Stimulated activated CD8-positive, alpha-beta memory T cell treated with anti-CD3 and anti-CD28 coated beads, Interleukin-4, amount 100 ng/mL, for 24 hours (primary cell): ENCODE measurements around the gene GLE1.
"Not testable (repeated sequence)": the region's sequence is repeated elsewhere in the genome, so short reads cannot be mapped to it uniquely, and the experiment has no call there.

ENCODE experiments used
- DNase-seq: peaks from one replicate; pipeline ENCODE4 v3.0.0-alpha.2; 2020; ENCODE audit warnings: low read depth

Gene GLE1

GRCh38 chr9:128497824-128498610 lies 6.5 kb upstream of the GLE1 start:
- no peak for DNase-seq

- DNase-seq = no peak
Measured at GRCh38 chr9:128498911-128499310, 5.6 kb upstream of the GLE1 start.

- DNase-seq = no peak
Measured at GRCh38 chr9:128499920-128500319, 4.6 kb upstream of the GLE1 start.

- not testable (repeated sequence) for DNase-seq
Measured at GRCh38 chr9:128503415-128503825, 1.1 kb upstream of the GLE1 start.

- DNase-seq = no peak
Measured at GRCh38 chr9:128503870-128504269, 649 bp upstream of the GLE1 start.

- no peak for DNase-seq
Measured at GRCh38 chr9:128505414-128505765, 871 bp downstream of the GLE1 start.

- not testable (repeated sequence) for DNase-seq
Measured at GRCh38 chr9:128505906-128506305, 1.4 kb downstream of the GLE1 start.

GRCh38 chr9:128512820-128513219 lies 8.3 kb downstream of the GLE1 start:
- DNase-seq = no peak

- no peak for DNase-seq
Measured at GRCh38 chr9:128521956-128522355, 17.4 kb downstream of the GLE1 start.

- DNase-seq = no peak
Measured at GRCh38 chr9:128523199-128523925, 18.8 kb downstream of the GLE1 start.

- DNase-seq = no peak
Measured at GRCh38 chr9:128526720-128527119, 22.2 kb downstream of the GLE1 start.

- DNase-seq = no peak
Measured at GRCh38 chr9:128528445-128529160, 24.1 kb downstream of the GLE1 start.

- no peak for DNase-seq
Measured at GRCh38 chr9:128529191-128529590, 24.7 kb downstream of the GLE1 start.

- DNase-seq = no peak
Measured at GRCh38 chr9:128532581-128532980, 28.1 kb downstream of the GLE1 start.

- no peak for DNase-seq
Measured at GRCh38 chr9:128540634-128541360, 36.3 kb downstream of the GLE1 start.

GRCh38 chr9:128546504-128546903 lies 42.0 kb downstream of the GLE1 start:
- no peak for DNase-seq

- DNase-seq = no peak
Measured at GRCh38 chr9:128548876-128549275, 44.4 kb downstream of the GLE1 start.

- peak; percentile 33 for DNase-seq
Measured at GRCh38 chr9:128550226-128550625, 45.7 kb downstream of the GLE1 start.

- DNase-seq = no peak
Measured at GRCh38 chr9:128550770-128551656, 46.5 kb downstream of the GLE1 start.

- no peak for DNase-seq
Measured at GRCh38 chr9:128551657-128552152, 47.2 kb downstream of the GLE1 start.

- DNase-seq = peak; percentile 94
Measured at GRCh38 chr9:128552153-128552743, 47.7 kb downstream of the GLE1 start, which contains the start of gene SPTAN1. TSS of gene SPTAN1 (plus strand) at chr9:128552587. CDS start at chr9:128566741, 14,154 bp downstream.
